Measurements from ENCODE around the gene PTPN14.

Gene PTPN14

GRCh38 chr1:214310010-214310409 lies 241.4 kb downstream of the PTPN14 start:
- DNase-seq (ENCODE audit: low spot score), result no peak

- DNase-seq (ENCODE audit: low spot score), result no peak
These were observed 245.1 kb downstream of the PTPN14 start for GRCh38 chr1:214306269-214306668.

GRCh38 chr1:214305164-214305751 lies 246.1 kb downstream of the PTPN14 start:
- DNase-seq (ENCODE audit: low spot score), result no peak

- DNase-seq (ENCODE audit: low spot score), result no peak
These were observed 248.1 kb downstream of the PTPN14 start for GRCh38 chr1:214303141-214303930.

- no peak for DNase-seq (ENCODE audit: low spot score)
These were observed 249.9 kb downstream of the PTPN14 start for GRCh38 chr1:214301526-214301925.

GRCh38 chr1:214300149-214300780 lies 251.1 kb downstream of the PTPN14 start:
- no peak for DNase-seq (ENCODE audit: low spot score)

Measured in HuH-7 (cell line).